Measurements from ENCODE around the gene TADA2A.
A peak's percentile ranks its signal among the peaks of the same experiment; 100 is the strongest.
"Not testable (repeated sequence)": the region's sequence is repeated elsewhere in the genome, so short reads cannot be mapped to it uniquely, and the experiment has no call there.

Gene TADA2A

DNA sequence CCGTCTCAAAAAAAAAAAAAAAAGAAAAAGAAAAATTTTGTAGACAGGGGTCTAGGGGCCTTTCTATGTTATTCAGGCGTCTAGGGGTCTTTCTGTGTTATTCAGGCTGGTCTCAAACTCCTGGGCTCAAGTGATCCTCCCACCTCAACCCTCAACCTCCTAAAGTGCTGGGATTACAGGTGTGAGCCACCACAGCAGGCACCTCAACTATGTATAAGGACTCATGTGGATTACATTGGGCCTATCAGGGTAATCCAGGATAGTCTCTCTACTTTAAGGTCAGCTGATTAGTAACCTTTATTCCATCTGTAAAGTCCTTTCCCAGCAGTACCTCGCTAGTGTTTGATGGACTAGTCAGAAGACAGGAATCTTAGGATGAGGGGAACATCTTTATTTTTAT lies 22.4 kb downstream of the TADA2A start:
- DNase-seq (ENCODE audit: insufficient read length, low spot score) (no peak), FAIRE-seq (no peak)
- TF ChIP-seq POLR2A (IDR thresholded peaks at IDR 0.05; ENCODE audit: low read depth, low read length) (no peak), PAX5 (IDR thresholded peaks at IDR 0.05; ENCODE audit: insufficient read depth, low read length, severe bottlenecking) (no peak), POU2F2 (IDR thresholded peaks at IDR 0.05; ENCODE audit: low read depth, low read length) (no peak), TAF1 (IDR thresholded peaks at IDR 0.05; ENCODE audit: low read depth, low read length) (no peak), POLR2AphosphoS5 (IDR thresholded peaks at IDR 0.05; ENCODE audit: low read depth, low read length) (no peak), SPI1 (IDR thresholded peaks at IDR 0.05; ENCODE audit: low read depth, low read length) (no peak)

DNA sequence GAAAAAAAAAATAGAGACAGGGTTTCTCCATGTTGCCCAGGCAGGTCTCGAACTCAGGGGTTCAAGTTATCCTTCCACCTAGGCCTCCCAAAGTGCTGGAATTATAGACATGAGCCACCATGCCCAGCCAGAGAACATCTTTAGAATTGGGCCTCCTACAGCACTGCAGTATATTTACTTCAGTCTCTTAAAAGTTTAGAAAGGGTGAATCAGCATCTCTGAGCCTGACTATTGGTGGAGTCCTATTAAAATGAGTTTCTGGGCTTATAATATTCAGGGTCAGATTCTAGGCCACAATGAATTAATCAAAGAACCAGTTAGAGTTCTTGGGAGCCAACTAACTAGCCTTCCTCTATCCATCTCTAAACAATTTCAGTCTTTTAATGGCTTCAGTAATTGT lies 22.8 kb downstream of the TADA2A start:
- TF ChIP-seq SPI1 (IDR thresholded peaks at IDR 0.05; ENCODE audit: low read depth, low read length) (no peak), PAX5 (IDR thresholded peaks at IDR 0.05; ENCODE audit: insufficient read depth, low read length, severe bottlenecking) (no peak), POLR2A (IDR thresholded peaks at IDR 0.05; ENCODE audit: low read depth, low read length) (no peak), TAF1 (IDR thresholded peaks at IDR 0.05; ENCODE audit: low read depth, low read length) (no peak), POLR2AphosphoS5 (IDR thresholded peaks at IDR 0.05; ENCODE audit: low read depth, low read length) (no peak), POU2F2 (IDR thresholded peaks at IDR 0.05; ENCODE audit: low read depth, low read length) (no peak)
- DNase-seq (ENCODE audit: insufficient read length, low spot score) = no peak
- FAIRE-seq = no peak

DNA sequence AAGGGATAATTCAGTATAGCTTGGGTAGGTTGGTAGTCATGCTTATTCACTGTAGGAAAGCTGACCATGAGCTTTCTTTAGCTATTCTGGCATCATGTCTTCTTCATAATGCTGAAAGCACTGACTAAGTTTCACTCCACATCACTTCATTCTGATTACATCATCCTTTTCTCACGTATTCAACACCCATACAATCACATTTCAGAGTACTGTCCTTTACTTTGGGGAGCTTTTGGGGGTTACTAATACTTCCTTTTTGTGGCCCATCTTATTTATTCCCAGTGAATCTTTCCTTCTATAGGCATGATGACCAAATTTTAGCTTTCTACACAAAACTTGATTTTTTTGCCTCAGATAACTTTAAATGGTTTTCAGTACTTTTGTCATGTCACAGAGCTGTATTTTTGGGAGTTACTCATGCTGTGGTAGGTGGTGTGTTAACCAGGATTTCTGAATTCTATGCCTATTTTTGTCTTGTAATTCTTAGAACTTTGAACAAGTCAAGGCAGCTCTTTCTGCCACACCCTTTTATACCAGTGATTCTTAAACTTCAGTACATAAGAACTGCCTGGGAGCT lies 23.5 kb downstream of the TADA2A start:
- DNase-seq (ENCODE audit: insufficient read length, low spot score) (no peak), FAIRE-seq (no peak)
- TF ChIP-seq POU2F2 (IDR thresholded peaks at IDR 0.05; ENCODE audit: low read depth, low read length) (no peak), POLR2A (IDR thresholded peaks at IDR 0.05; ENCODE audit: low read depth, low read length) (no peak)

DNA sequence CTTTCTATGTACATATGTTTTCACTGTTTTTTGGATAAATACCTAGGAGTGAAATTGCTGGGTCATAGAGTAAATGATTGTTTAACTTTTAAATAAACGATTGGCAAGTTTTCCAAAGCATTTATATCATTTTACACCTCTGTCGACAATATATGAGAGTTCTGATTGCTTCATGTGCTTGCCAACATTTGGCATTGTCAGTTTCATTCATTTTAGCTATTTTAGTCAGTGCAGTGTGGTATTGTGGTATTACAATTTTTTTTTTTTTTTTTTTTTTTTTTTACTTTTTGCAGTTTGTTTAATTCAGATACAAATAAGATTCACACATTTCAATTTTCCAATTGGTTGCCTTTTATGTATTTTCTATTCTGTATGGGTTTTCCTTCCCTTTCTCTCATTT lies 26.0 kb downstream of the TADA2A start:
- no peak for TF ChIP-seq POU2F2 (IDR thresholded peaks at IDR 0.05; ENCODE audit: low read depth, low read length)
- no peak for TF ChIP-seq POLR2AphosphoS5 (IDR thresholded peaks at IDR 0.05; ENCODE audit: low read depth, low read length)
- no peak for TF ChIP-seq TAF1 (IDR thresholded peaks at IDR 0.05; ENCODE audit: low read depth, low read length)
- TF ChIP-seq SPI1 (IDR thresholded peaks at IDR 0.05; ENCODE audit: low read depth, low read length) = no peak
- no peak for TF ChIP-seq PAX5 (IDR thresholded peaks at IDR 0.05; ENCODE audit: insufficient read depth, low read length, severe bottlenecking)
- no peak for TF ChIP-seq POLR2A (IDR thresholded peaks at IDR 0.05; ENCODE audit: low read depth, low read length)
- DNase-seq (ENCODE audit: insufficient read length, low spot score) (no peak), FAIRE-seq (no peak)

DNA sequence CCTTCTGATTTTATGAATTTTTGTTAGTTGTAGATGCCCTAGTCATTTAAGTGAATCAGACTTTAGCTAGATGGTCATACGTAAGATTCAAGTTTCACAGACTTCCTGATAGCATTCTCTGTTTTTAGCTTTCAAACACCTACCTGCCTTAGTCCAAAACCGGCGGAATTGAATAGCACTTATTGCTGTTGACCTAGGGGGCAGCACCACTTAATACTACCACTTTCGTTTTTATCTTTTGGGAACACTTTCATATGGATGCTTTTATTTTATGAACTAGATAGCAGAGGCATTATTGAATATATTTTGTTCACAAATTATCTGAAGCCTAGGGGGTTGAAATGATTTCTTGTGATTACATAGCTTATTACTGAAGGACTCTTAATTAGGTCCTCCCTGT lies 31.5 kb downstream of the TADA2A start:
- DNase-seq (ENCODE audit: insufficient read length, low spot score) (no peak), FAIRE-seq (no peak)
- no peak for TF ChIP-seq TAF1 (IDR thresholded peaks at IDR 0.05; ENCODE audit: low read depth, low read length)
- TF ChIP-seq POLR2AphosphoS5 (IDR thresholded peaks at IDR 0.05; ENCODE audit: low read depth, low read length) = no peak
- no peak for TF ChIP-seq PAX5 (IDR thresholded peaks at IDR 0.05; ENCODE audit: insufficient read depth, low read length, severe bottlenecking)
- no peak for TF ChIP-seq SPI1 (IDR thresholded peaks at IDR 0.05; ENCODE audit: low read depth, low read length)
- TF ChIP-seq POU2F2 (IDR thresholded peaks at IDR 0.05; ENCODE audit: low read depth, low read length) = no peak
- no peak for TF ChIP-seq POLR2A (IDR thresholded peaks at IDR 0.05; ENCODE audit: low read depth, low read length)

DNA sequence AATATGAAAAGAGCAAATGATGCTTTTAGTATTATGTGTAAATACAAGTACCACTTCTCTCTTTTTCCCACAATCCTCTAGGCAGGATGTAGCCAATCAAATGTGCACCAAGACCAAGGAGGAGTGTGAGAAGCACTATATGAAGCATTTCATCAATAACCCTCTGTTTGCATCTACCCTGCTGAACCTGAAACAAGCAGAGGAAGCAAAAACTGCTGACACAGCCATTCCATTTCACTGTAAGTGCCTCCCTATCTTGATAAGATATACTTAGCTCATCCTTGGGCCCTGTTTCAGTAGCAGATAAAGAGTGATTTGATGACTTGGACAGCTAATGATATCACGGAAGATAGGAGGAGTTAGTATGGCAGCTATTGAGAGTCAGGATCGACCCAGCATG lies 33.7 kb downstream of the TADA2A start:
- FAIRE-seq = no peak
- TF ChIP-seq PAX5 (IDR thresholded peaks at IDR 0.05; ENCODE audit: insufficient read depth, low read length, severe bottlenecking) = no peak
- no peak for TF ChIP-seq POU2F2 (IDR thresholded peaks at IDR 0.05; ENCODE audit: low read depth, low read length)
- no peak for TF ChIP-seq TAF1 (IDR thresholded peaks at IDR 0.05; ENCODE audit: low read depth, low read length)
- no peak for TF ChIP-seq SPI1 (IDR thresholded peaks at IDR 0.05; ENCODE audit: low read depth, low read length)
- no peak for TF ChIP-seq POLR2A (IDR thresholded peaks at IDR 0.05; ENCODE audit: low read depth, low read length)
- no peak for TF ChIP-seq POLR2AphosphoS5 (IDR thresholded peaks at IDR 0.05; ENCODE audit: low read depth, low read length)
- no peak for DNase-seq (ENCODE audit: insufficient read length, low spot score)

DNA sequence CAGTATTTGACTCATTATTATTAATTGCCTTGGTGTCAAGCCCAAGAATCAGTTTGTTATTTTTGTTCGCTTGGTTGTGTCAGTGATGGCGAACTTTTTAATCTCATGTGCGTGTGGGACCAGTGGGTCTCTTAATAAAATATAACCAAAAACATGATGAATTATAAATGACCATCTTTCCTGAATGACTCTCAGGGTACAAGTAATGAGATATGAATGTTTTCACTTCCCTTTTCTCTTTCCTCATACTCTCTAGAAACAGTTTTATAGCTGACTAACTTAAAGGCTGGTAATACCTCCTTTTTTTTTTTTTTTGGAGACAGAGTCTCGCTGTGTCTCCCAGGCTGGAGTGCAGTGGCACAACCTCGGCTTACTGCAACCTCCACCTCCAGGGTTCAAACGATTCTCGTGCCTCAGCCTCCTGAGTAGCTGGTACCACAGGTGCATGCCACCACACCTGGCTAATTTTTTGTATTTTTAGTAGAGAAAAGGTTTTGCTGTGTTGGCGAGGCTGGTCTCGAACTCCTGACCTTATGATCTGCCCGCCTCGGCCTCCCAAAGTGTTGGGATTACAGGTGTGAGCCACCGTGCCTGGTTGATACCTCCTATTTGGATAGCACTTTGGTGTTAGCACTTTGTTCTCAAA lies 34.8 kb downstream of the TADA2A start:
- TF ChIP-seq SPI1 (IDR thresholded peaks at IDR 0.05; ENCODE audit: low read depth, low read length) = peak; percentile 92
- DNase-seq (ENCODE audit: insufficient read length, low spot score) = peak; percentile 8
- not testable (repeated sequence) for FAIRE-seq

DNA sequence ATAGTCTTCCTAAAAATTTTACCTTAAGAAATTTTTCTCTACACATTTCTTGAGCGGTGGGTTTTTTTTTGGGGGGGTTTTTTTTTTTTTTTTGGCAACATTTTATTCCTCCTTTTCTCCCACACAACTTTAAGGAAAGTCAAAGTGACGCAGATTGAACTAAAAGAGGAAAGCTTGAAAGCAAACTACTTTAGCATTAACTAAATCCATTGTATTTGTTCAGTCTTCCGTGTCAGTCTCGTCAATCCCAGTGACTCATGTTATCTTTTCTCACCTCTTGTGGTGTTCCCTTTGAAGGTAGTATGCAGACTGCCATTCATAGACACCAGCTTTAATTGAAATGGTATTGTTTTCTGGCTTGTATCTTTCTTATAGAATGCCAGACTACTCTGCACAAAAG lies 39.3 kb downstream of the TADA2A start:
- TF ChIP-seq SPI1 (IDR thresholded peaks at IDR 0.05; ENCODE audit: low read depth, low read length) (no peak), PAX5 (IDR thresholded peaks at IDR 0.05; ENCODE audit: insufficient read depth, low read length, severe bottlenecking) (no peak), POLR2AphosphoS5 (IDR thresholded peaks at IDR 0.05; ENCODE audit: low read depth, low read length) (no peak), TAF1 (IDR thresholded peaks at IDR 0.05; ENCODE audit: low read depth, low read length) (no peak), POU2F2 (IDR thresholded peaks at IDR 0.05; ENCODE audit: low read depth, low read length) (no peak), POLR2A (IDR thresholded peaks at IDR 0.05; ENCODE audit: low read depth, low read length) (no peak)
- DNase-seq (ENCODE audit: insufficient read length, low spot score) (no peak), FAIRE-seq (no peak)

DNA sequence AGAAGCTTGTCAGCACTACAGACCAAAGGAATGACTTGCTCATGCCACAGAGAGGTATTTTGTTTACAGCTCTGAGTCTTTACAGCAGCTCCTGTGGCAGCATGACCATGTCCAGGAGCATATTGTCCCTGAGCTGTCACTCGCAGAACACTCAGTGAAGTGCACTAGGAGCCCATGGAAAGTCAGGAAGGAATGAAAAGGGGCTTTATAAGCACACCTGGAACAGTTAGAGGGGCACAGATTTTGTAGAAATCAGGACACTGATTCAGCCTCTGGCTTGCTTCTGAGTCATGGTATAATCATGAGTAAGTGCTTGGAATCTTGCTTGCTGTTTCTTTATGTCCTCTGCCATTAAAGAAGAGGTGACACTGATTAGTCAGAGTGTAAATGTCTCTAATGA lies 41.0 kb downstream of the TADA2A start:
- no peak for FAIRE-seq
- no peak for TF ChIP-seq POLR2AphosphoS5 (IDR thresholded peaks at IDR 0.05; ENCODE audit: low read depth, low read length)
- TF ChIP-seq POLR2A (IDR thresholded peaks at IDR 0.05; ENCODE audit: low read depth, low read length) = no peak
- DNase-seq (ENCODE audit: insufficient read length, low spot score) = no peak

DNA sequence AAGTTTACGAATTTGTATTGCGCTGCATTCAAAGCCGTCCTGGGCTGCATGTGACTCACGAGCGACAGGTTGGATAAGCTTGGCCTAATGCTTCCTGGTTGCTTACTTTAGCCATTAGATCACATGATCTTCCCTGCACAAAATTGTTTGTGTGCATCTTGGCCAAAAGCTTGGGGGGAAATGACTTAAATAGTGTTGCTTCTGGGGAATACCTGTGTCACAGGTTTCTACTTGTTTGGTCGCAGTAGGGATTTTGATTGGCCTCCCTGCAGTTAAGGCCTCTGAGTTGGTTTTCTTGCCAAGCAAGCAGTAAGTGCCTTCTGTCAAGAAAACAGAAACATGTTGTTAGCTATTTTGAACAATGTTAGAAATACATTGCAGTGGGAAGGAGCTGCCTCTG lies 43.4 kb downstream of the TADA2A start:
- TF ChIP-seq SPI1 (IDR thresholded peaks at IDR 0.05; ENCODE audit: low read depth, low read length) (no peak), TAF1 (IDR thresholded peaks at IDR 0.05; ENCODE audit: low read depth, low read length) (no peak), POLR2A (IDR thresholded peaks at IDR 0.05; ENCODE audit: low read depth, low read length) (no peak), POLR2AphosphoS5 (IDR thresholded peaks at IDR 0.05; ENCODE audit: low read depth, low read length) (no peak), PAX5 (IDR thresholded peaks at IDR 0.05; ENCODE audit: insufficient read depth, low read length, severe bottlenecking) (no peak)
- no peak for FAIRE-seq
- DNase-seq (ENCODE audit: insufficient read length, low spot score) = no peak

DNA sequence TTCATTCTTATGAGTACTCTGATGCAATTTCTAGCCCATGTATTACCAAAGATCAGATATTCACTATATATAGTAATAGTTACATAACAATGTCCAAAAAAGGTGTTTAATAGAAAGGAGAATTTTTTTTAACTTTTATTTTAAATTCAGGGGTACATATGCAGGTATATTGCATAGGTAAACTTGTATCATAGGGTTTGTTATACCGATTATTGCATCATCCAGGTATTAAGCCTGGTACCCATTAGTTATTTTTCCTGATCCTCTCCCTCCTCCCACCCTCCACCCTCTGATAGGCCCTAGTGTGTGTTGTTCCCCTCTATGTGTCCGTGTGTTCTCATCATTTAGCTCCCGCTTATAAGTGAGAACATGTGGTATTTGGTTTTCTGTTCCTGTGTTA lies 51.1 kb downstream of the TADA2A start:
- DNase-seq (ENCODE audit: insufficient read length, low spot score); FAIRE-seq: not testable (repeated sequence)

Measured in GM12891 (cell line).